NCI-H1092 treated with DMSO at 0.1 percent for 48 hours (cell line): ENCODE results near the gene OSBP2.
A peak's percentile ranks its signal among the peaks of the same experiment; 100 is the strongest.

Experiments
- DNase-seq: peaks from one replicate; lab custom pipeline; 2025; lab: John Stamatoyannopoulos, UW

Gene OSBP2

GRCh38 chr22:30940685-30941362, 246.2 kb downstream of the OSBP2 start:
- no peak for DNase-seq

GRCh38 chr22:30941363-30941740, 246.7 kb downstream of the OSBP2 start:
- no peak for DNase-seq

GRCh38 chr22:30943368-30943767, 248.7 kb downstream of the OSBP2 start:
- no peak for DNase-seq

DNA sequence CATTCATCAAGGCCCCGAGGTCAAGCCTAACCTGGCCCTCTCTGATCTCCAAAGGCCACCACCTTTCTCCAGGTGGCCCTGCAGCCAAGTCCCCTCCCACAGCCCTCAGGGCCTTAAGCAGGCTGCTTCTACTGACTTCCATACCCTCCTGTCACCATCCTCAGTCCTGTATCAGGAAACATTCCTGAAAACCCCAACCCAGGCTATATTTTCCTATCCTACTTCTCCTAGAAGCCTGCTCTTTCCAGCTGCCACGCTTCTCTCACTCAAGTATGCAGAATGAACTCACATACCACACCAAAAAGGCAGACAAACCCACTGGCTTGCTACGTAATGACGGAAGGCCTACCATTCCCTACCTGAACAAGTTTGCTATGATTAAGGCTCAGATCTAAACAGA, 250.3 kb downstream of the OSBP2 start:
- DNase-seq: no peak

GRCh38 chr22:30945653-30946052, 251.0 kb downstream of the OSBP2 start:
- DNase-seq: no peak

DNA sequence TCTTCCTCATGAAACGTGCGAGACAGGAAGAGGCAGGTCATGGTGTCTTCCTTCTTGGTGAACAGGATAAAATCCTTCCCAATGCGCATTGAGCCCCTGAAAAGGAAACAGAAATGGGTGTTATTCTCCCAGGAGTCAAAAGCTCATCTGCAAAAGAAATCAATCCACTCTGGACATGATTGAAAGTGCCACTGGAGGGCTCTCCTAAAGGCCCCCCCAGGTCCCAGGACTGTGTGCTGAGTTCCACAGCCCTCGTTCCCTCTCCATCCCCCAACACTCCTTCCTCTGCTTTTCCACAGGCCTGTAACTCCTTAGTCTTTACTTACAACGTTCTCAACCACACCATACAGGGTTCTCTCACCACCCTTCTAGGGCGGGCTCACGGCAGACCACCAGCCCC, 251.7 kb downstream of the OSBP2 start:
- no peak for DNase-seq

- DNase-seq: peak; percentile 45
Measured at GRCh38 chr22:30947173-30947815, 252.6 kb downstream of the OSBP2 start.

- peak; percentile 18 for DNase-seq
Measured at GRCh38 chr22:30947816-30948454, 253.3 kb downstream of the OSBP2 start.

GRCh38 chr22:30948930-30949342, 254.3 kb downstream of the OSBP2 start:
- no peak for DNase-seq

- no peak for DNase-seq
Measured at GRCh38 chr22:30949934-30950660, 255.4 kb downstream of the OSBP2 start.

DNA sequence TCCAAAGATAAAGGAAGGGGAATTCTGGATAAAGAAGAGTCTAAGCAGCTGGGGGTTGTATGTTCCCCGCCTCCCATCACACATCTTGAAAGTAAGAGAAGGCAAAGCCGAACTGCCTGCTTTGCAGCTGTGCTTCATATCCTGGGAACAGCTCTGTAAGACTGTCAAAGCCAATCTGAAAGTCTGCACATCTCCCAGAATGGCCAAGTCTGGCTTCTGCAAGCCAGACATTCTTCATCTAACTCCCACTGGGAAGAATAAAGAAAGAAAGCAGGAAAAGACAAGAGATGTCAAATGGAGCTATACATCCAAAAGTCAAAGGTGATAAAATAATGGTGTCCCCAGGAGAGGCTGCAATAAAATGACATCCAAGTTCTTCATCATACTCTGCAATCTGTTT, 258.5 kb downstream of the OSBP2 start:
- DNase-seq: no peak

GRCh38 chr22:30955153-30955552, 260.5 kb downstream of the OSBP2 start:
- no peak for DNase-seq
